DND-41 (cell line): Measurements from ENCODE around the gene SMPD4.
"Not testable (repeated sequence)": the region's sequence is repeated elsewhere in the genome, so short reads cannot be mapped to it uniquely, and the experiment has no call there.

Experiments used
- CTCF ChIP-seq: IDR thresholded peaks from 2 replicates; pipeline ENCODE4 v1.5.1; 2012; ENCODE audit warnings: borderline replicate concordance, low read length, moderate library complexity, mild to moderate bottlenecking; ENCODE audit not compliant: poor library complexity, severe bottlenecking; ENCODE audit errors: extremely low read depth
- EZH2 ChIP-seq: IDR thresholded peaks from 3 replicates; pipeline ENCODE4 v1.6.1; 2012; ENCODE audit warnings: borderline replicate concordance, low read depth, mild to moderate bottlenecking, moderate library complexity, low read length, inconsistent platforms; ENCODE audit not compliant: severe bottlenecking

DNA sequence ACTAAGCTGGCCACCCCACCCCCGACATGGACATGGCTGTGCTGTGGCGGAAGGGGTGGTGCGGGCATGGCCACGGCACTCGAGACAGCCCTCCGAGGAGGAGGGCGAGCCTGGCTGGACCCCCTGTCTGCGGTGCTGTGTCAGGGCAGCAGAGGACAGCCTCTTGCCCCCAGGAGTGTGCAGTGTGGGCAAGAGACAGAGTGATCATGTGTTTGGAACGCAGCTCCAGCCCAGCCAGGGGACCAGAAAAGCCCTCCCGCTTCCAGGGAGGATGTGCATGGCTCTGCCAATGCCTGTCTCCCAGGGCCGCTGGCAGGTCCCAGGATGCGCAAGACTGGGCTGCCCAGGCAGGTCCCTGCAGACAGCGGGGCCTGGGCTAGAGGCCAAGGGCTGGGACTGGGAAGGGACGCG lies 42.6 kb downstream of the SMPD4 start:
- TF ChIP-seq CTCF, EZH2: not testable (repeated sequence)
